ENCODE measurements around the gene BAAT.
"Not testable (repeated sequence)": the region's sequence is repeated elsewhere in the genome, so short reads cannot be mapped to it uniquely, and the experiment has no call there.

Gene BAAT

DNA sequence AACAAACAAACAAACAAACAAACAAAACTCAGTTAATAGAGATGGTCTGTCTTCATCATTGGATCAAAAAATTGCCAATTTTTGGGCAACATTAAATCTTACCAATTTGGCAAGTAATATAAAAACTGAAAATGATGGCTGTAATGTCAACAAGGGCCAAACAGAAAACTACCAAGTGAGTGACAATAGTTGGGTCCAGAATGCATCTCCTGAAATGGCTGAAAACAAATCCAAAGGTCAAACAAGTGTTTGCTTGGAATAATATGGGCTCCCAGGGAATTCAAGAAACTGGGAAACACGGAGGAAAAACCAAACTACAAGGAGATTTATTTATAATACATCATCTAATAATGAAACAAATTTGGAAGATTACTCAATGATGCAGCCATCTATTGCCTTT, 25.1 kb downstream of the BAAT start:
- no peak for DNase-seq

DNA sequence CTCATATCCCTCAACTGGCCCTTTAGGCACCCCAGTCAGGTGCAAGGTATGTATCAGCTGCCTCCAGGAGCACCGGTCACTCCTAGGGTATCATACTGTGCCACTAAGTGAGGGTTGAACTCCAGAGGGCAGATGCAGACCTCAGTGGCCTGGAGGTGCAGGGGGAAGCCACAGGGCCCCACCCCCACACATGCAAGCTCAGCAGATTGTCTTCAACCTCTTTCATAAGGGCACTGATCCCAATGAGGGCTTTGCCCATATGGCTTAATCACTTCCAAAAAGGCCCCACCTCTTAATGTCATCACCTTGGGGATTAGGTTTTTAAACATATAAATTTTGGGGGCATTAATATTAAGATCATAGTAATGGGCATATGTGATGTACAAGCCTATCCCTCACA, 28.2 kb downstream of the BAAT start:
- DNase-seq: no peak

DNA sequence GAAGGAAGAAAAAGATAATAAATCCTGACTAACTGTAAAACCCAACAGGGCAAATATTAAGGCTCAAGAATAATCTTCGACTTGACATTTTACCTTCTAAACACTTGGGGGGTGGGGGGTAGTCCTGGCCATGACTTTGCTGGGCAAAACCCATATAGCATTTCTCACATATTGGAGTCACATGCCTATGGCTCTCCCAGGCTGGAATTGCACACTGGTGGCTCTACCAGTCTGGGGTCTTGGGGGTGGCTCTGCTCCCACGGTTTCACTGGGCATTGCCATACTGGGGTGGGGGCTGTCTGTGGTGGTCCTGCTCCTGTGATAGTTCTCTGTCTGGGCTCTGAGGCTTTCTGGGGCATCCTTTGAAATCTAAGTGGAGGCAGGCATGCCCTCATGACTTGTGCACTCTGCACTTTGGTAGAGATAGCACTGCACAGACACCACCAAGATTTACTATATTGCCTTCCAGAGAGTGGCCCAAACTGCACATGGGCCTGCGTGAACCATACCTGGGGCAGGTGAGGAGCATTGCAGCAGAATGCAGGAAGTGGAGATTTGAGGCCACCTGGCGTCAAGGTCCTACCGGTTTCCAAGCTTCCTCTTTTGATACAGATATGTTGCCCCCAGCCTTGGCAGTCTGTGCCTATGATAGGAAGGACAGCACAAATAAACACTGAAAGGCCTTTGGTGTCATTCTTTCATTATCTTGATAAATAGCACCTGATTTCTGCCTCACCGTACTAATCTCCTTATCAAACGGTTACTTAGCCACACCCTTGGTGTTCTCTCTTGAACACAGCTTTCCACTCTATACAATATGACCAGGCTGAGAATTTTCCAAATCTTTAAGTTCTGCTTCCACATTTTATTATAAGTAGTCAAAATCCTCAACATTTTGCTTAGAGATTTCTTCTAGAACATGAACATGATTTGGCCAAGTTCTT, 29.8 kb downstream of the BAAT start:
- DNase-seq: no peak

DNA sequence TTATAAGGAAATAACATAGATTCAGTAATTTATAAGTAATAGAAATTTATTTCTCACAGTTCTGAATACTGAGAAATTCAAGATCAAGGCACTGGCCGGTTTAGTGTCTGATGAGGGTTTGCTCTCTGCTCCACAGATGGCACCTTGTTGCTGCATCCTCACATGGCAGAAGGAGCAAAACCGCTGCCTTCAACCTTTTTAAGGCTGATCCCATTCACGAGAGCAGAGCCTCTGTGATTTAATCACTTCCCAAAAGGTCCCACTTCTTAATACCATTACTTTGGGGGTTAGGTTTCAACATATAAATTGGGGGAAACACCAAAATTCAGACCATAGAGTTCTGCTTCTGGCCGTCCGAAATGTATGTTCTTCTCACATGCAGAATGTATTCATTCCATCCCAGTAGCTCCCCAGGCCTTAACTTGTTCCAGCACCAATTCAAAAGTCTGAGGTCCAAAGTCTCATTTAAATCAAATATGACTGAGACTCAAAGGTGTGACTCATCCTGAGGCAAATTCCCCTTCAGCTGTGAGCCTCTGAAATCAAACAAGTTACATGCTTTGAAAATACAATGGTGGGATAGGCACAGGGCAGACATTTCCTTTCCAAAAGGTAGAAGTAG, 30.6 kb downstream of the BAAT start:
- no peak for DNase-seq

DNA sequence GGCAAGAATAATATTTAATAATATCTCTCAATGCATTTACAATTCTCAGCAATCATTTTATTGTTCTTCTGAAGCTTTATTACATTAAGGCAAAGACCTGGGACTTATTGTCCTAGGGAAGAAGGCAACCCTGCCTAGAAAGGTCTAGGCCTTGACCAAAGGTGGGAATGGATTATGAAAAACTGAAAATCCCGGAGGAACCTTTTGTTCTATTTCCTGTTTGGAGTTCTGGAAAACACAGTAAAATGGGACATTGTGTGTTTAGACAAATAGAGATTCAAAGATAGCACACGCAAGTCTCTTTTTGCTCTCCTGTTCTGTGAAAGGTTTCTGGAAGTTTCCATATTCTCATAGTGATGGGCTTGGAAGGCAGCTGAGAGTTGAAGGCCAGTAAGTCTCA, 31.1 kb downstream of the BAAT start:
- no peak for DNase-seq

DNA sequence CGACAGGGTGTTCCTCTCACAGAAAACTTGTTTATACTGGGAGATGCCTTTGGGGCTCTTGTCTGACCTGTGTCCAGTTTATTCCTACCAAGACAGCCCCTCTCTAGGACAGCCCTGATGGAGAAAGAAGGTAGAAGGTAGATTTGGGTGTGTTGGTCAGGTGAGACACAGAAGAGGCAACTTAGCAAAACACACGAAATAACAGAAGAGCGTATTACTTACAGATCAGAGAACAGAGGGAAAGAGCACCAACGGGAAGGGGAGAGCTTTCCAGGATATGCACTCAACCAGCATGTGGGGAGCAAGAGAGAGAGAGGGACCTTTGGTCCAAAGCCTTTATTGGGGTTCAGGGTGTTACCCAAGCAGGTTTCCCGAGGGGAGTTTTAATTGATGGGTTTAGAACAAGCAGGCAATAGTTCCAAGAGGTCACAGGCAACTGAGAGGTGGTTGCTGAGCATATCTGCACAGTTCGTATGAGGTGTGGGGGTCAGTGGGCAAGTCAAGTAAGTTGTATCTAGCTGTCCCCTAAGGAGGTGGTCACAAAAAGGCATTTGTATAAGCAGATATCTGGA, 31.8 kb downstream of the BAAT start:
- no peak for DNase-seq

DNA sequence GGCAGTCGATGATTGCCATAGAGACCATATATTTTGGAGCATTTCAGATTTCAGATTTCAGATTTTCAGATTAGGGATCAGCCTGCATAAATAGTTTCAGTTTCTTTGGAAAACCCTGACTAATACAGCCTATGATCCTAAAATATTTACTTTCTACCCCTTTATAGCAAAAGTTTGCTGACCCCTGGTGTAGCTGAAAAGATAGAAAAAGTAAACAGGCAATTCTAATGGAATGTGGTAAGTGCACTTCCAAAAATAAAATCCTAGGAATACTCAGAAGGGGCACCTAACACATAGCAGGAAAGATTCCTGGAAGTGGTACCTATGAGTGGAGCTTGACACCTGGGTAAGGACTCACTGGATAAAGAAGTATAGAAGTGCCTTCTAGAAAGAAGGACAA, 34.5 kb downstream of the BAAT start:
- no peak for DNase-seq

DNA sequence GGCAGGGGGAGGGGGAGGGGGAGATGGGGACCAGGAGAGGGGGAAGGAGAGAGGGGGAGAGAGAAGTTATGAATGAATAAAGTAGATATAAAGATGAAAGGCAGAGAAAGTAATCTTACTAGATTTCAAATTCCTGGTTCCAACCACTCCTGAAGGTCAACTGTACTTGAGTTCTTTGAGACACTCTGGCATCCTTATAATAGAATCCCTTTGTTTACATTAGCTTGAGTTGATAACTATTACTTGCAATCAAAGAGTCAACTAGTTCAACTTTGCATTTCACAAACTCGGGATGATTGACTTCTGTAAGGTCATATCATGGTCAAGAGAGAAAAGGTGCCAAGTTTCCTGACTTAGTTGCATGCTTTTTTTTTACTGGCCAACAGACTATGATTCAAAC, 42.2 kb downstream of the BAAT start:
- no peak for DNase-seq

DNA sequence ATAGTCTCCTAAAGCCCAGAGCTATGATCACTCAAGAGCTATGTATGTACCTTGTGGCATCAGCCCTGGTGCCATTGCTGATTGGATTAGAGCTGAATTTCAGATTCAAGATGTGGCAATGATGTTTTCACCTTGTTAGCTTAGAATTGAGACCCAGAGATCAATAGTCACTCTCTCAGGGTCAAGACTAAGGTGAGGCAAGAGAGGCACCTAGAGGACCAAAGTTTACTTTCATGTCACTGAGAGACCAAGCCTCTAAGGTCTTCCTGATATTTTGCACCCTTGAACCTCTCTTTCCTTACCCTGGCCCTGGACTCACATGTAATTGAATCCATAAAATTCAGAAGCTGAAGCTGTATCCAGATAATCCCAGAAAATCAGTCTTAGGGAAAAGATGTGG, 42.8 kb downstream of the BAAT start:
- DNase-seq: no peak

DNA sequence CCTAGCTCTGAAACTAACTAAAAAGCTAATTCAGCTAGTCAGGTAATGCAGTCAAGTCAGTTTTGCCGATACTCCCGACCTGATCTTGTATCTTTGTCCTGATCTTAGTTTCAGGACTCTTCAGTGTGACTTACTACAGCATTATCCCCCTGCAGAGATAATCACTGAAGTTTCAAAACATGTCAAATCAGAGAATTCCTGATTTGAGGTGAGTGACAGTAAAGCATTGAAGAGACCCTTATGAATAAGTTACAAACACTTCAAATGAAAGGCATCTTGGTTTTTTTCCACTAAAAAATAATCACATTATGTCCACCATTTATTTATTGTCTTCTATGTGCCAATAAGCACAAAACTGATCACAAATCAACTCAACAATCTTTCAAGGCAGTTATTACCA, 47.6 kb downstream of the BAAT start:
- DNase-seq: no peak

DNA sequence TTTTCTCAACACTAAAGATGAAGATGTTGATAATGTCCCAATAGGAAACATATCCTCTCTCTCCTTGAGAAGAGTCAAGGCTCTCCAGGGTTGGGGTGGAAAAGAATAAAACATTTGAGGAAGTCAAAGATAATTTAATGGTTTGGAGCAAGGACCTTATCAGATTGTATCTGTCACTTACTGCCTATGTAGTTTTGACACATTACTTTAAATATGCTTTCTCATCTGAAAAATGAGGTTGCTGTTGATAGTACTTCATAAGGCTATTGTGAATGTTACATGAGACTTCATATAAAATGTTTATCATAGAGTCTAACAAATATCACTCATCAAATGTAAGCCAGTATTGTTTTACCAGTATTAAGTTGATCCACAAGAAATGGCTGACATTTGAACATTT, 48.7 kb downstream of the BAAT start:
- no peak for DNase-seq

DNA sequence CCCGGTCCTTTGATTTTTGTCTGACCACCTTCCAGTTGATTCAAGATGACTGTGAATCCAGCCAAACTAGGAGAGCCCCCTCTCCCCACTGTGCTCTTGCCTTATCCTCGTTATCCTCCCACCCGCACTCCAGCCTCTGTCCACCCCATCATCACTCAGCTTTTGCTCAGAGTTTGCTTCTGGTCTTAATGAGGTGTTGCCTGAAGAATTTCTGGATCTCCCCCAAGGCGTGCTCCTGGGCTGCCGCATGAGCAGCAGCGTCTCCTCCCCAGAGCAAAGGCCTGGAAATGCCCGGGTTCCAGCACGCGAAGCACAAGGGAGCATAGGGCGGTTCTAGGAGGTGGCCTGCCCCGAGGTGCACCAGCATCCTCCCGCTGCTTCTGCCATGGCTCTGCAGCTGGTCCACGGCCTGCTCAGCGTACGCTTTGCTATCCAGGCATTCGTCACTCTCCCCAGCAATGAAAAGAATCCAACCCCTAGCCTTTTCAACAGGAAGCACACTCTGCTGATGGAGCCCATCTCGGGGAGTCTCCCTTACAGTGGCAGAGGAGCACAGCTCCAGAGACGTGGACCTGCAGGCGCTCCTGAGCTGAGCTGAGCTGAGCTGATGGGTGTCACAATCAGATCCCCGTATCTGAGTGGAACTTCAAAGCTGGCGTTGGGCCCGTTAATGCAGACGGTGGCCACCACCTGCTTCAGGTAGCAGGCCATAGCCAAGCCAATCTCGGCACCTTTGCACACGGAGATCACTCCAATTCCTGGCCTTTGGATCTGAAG, 50.7 kb downstream of the BAAT start:
- DNase-seq: no peak

DNA sequence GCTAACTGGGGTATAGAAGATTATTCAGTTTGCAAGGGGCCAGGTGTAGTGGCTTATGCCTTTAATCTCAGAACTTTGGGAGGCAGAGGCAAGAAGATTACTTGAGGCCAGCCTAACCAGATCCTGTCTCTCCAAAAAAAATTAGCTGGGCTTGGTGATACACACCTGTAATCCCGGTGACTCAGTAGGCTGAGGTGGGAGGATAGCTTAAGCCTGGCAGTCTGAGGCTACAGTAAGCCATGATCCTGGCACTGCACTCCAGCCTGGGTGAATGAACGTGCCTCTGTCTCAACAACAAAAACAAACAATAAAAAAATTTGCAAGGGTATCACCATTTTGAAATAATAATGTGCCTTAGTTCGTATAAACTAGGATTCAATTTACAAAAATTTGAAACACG, 51.3 kb downstream of the BAAT start:
- no peak for DNase-seq

DNA sequence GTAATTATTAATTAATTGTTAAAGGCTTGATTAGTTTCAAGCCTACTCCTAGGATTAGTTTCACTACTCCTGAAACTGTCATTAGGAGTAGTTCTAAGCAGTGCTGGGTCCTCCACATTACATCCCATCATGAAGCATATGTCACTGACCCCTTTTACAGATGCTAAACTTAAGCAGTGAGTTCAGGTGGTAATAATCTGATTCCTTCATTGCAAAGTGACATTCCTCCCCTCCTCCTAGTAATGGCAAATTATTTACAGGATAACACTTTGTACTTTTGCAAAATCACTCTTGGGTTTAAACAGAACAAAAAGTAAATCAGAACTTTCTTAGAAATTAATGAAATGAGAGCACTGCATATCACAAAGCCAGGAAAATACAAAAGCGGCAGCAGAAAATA, 52.4 kb downstream of the BAAT start:
- no peak for DNase-seq

DNA sequence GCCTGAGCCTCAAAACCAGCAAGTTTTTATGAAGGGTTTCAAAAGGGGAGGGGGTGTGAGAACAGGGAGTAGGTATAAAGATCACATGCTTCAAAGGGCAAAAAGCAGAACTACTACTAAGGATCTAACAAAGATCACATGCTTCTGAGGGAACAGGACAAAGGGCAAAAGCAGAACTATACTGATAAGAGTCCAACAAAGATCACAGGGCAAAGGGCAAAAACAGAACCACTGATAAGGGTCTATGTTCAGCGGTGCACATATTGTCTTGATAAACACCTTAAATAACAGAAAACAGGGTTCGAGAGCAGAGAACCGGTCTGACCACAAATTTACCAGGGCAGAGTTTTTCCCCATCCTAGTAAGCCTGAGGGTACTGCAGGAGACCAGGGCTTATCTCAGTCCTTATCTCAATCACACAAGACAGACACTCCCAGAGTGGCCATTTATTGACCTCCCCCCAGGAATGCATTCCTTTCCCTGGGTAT, 57.3 kb downstream of the BAAT start:
- not testable (repeated sequence) for DNase-seq

DNA sequence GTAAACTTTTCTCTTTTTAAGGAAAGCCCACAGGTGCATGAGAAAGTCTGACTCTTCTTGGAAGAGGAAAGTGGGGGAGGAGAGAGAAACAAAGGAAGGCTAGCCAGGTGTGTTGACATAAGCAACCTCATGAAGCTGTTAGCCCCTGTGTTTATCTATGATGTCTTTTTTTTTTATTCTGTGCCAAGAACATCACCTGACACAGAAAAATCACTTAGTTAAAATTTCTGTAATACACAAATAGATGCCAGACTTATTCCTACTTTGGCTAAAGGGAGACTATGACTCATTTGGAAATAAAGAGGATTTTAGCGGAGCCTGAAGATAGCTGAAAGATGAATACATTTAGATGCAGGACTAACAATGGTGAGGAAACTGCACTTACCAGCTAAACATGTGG, 58.3 kb downstream of the BAAT start:
- no peak for DNase-seq

DNA sequence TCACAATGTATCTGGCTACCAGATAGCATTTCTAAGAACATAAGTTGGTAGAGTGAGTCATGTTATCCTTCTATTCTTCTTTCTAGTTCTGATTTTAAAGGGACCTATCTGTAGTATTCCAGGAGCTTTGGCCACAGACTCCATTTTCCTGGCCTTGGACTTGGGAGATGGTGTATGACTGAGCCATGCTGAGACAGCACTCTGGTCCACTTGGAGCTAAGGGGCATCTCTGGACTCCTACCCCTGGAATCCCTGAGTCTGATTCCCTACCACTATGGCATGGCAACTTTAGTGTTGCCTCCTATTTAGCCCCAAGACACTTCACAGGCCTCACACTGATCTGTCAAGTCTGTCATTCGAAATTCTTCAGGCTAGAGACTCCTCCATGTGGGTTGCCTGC, 58.8 kb downstream of the BAAT start:
- no peak for DNase-seq

DNA sequence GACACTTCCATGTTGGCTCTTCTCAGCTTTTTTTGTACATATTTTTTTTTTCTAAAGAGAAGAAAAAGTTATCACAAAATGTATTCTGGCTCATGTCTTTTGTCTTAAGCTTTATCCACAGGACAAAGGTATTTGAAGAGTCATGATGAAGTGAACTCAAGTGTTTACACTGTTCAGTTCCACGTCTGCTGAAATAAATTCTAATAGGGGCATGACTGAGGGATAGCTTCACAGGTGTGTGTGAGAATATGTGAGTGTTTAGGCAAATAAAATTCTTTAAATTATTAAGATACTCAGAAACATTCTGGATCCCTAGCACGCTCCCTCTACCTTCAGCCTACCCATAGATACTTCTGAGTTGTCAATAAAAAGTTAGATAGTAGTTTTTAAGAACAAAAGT, 59.8 kb downstream of the BAAT start:
- DNase-seq: no peak

DNA sequence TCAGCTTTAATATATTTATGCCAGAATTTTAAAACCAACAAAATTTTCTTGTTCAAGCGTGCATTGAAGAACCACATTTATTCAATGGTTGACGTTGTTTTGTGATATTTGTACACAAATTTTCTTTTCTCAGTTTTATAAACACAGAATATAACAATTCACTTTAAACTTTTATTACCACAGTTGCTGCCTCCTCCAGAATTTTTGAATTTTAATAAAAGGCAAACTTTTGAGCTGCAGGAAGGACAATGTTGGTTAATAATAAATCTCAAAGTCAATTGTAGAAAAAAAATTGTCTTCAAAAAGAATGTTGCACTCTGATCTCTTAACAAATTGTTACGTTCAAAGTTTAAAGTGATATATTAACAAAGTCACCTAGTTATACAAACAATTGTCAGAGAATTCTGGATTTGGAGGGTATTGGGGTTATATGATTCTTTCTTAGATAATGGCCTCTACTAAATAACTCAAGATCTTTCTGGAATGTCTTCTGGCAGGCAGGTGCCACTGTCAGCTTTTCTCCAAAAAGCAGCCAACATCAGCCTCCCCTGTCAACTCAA, 60.5 kb downstream of the BAAT start:
- no peak for DNase-seq

DNA sequence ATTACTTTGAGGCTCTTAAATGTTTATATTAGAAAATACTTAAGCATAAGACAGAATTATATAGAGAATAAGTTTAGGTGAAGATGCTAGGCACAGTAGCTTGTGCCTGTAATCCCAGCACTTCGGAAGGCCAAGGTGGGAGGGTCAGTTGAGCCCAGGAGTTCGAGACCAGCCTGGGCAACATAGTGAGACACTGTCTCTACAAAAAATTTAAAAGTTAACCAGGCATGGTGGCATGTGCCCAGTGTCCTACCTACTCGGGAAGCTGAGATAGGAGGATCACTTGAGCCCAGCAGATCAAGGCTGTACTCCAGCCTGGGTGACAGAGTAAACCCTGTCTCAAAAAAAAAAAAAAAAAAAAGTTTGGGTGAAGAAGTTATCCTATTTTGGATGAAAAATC, 61.7 kb downstream of the BAAT start:
- DNase-seq: no peak

DNA sequence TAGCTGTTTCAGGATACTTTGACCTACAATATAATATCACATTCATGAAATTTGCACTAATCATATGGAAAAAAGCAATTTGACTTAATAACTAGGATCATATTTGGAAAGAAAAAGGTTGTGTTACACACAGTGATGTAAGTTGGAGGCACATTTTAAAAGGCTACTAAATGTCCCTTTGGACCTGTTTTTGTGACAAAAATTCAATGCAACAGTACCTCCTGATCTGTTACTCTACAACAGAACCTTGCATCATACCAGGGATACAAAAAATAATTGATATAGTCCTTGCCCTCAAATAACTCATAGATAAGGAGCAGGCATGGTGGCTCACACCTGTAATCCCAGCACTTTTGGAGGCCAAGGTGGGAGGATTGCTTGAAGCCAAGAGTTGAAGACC, 67.1 kb downstream of the BAAT start:
- DNase-seq: no peak

DNA sequence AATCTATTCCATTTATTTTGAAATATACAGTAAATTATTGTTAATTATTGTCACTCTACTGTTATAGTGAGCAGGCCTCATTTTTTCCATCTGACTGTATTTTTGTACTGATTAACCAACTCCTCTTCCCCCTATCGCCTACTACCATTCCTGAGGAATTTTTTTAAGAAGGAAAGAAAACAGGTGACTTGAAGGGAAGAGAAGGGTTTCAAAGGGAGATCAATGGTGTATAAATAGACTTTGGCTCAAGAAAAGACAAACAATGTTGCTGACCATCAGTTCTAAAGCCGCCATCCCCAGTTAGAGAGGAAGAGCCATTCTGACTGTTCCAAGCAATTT, 69.7 kb downstream of the BAAT start:
- no peak for DNase-seq

DNA sequence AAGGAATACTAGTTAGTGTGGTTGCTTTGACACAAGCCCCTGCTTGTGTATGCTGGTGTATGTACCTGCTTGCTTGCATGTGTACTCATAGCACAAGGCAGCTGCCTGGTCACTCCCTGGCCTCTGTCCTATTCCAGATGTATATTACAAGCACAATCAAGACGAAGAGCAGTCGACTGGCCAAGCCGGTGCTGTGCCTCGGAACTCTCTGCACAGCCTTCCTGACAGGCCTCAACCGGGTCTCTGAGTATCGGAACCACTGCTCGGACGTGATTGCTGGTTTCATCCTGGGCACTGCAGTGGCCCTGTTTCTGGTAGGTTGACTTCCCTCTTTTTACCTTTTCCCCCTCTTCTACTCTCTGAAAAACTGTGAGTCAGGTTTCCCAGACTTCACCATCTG, 72.1 kb downstream of the BAAT start:
- no peak for DNase-seq

Measured in NCI-H1694 (cell line).